ENCODE measurements around the gene SCGB3A2.

The SCGB3A2 gene

GRCh38 chr5:147854331-147854730, 24.2 kb upstream of the SCGB3A2 start:
- no peak overlapping the region for H3K27ac ChIP-seq (replicated peaks)
- TF ChIP-seq CTCF (IDR thresholded peaks at IDR 0.05; ENCODE audit: insufficient read depth, low read length), result no peak
- no peak for TF ChIP-seq REST (IDR thresholded peaks at IDR 0.05; ENCODE audit: insufficient replicate concordance, low read depth)
- no peak for TF ChIP-seq POLR2AphosphoS5 (IDR thresholded peaks at IDR 0.05; ENCODE audit: low read depth)
- no peak for TF ChIP-seq GABPA (IDR thresholded peaks at IDR 0.05; ENCODE audit: low read depth)
- no peak for TF ChIP-seq SPI1 (IDR thresholded peaks at IDR 0.05; ENCODE audit: borderline replicate concordance, low read depth)
- H3K27me3 ChIP-seq (ENCODE audit: insufficient read depth, poor library complexity, severe bottlenecking), result no peaks in the 10 kb centered on the region
- no peak overlapping the region for H3K4me3 ChIP-seq (replicated peaks; ENCODE audit: insufficient read depth, low read length)
- DNase-seq (ENCODE audit: low read depth in 1 of 2, low spot score in 1 of 2), result no peak

- DNase-seq (ENCODE audit: low read depth in 1 of 2, low spot score in 1 of 2), result no peak
- TF ChIP-seq REST (IDR thresholded peaks at IDR 0.05; ENCODE audit: insufficient replicate concordance, low read depth), result no peak
- TF ChIP-seq CTCF (IDR thresholded peaks at IDR 0.05; ENCODE audit: insufficient read depth, low read length), result no peak
- no peak for TF ChIP-seq GABPA (IDR thresholded peaks at IDR 0.05; ENCODE audit: low read depth)
- no peak for TF ChIP-seq POLR2AphosphoS5 (IDR thresholded peaks at IDR 0.05; ENCODE audit: low read depth)
- TF ChIP-seq SPI1 (IDR thresholded peaks at IDR 0.05; ENCODE audit: borderline replicate concordance, low read depth), result no peak
- Histone ChIP-seq H3K4me3 (replicated peaks; ENCODE audit: insufficient read depth, low read length) (no peak overlapping the region), H3K27ac (replicated peaks) (no peak overlapping the region), H3K27me3 (ENCODE audit: insufficient read depth, poor library complexity, severe bottlenecking) (no peaks in the 10 kb centered on the region)
Observed at GRCh38 chr5:147854894-147855773, 23.4 kb upstream of the SCGB3A2 start.

- TF ChIP-seq SPI1 (IDR thresholded peaks at IDR 0.05; ENCODE audit: borderline replicate concordance, low read depth), result no peak
- no peak for TF ChIP-seq REST (IDR thresholded peaks at IDR 0.05; ENCODE audit: insufficient replicate concordance, low read depth)
- DNase-seq (ENCODE audit: low read depth in 1 of 2, low spot score in 1 of 2), result no peak
- no peak overlapping the region for H3K27ac ChIP-seq (replicated peaks)
- H3K27me3 ChIP-seq (ENCODE audit: insufficient read depth, poor library complexity, severe bottlenecking), result no peaks in the 10 kb centered on the region
- no peak overlapping the region for H3K4me3 ChIP-seq (replicated peaks; ENCODE audit: insufficient read depth, low read length)
Observed at GRCh38 chr5:147855774-147856069, 22.8 kb upstream of the SCGB3A2 start.

Measured in HL-60 (cell line).